Ovary (tissue), 9 donors: Measurements from ENCODE around the gene ADAMTS17. TPM values are rescaled to one million over a fixed set of nuclear protein-coding genes. Genes with fewer than 3 reads are reported as not detected.

Experiments
- DNase-seq, 5 donors: peaks; one replicate each; pipeline ENCODE4 v3.0.0-alpha.2; 2019 to 2020
- H3K27ac ChIP-seq, 2 donors: fragments of 200-600 bp; one replicate each; pipeline versions ENCODE4 v1.5.1 to v1.8.0; 2019 to 2022
- H3K27me3 ChIP-seq: fragments of 200-600 bp; one replicate; pipeline ENCODE4 v1.8.0; 2022
- H3K36me3 ChIP-seq: fragments of 200-600 bp; sonication (generic); one replicate; pipeline ENCODE4 v1.5.1; 2019
- H3K4me1 ChIP-seq: one replicate; pipeline ENCODE4 v1.8.1; 2013; ENCODE audit warnings: mild to moderate bottlenecking, moderate library complexity; ENCODE audit not compliant: insufficient read depth
- H3K4me3 ChIP-seq: fragments of 200-600 bp; sonication (generic); one replicate; pipeline ENCODE4 v1.5.1; 2017
- H3K9me3 ChIP-seq, 2 donors: fragments of 200-600 bp in 1 of 2; sonication (generic) in 1 of 2; one replicate each; pipeline versions ENCODE4 v1.5.1 to v1.8.1; 2013 to 2019; ENCODE audit warnings: mild to moderate bottlenecking in 1 of 2, moderate library complexity in 1 of 2
- CTCF ChIP-seq, 3 donors: fragments of 450-650 bp in 2 of 3; fragments of 200-600 bp in 1 of 3; IDR thresholded peaks; one replicate each; pipeline versions ENCODE4 v1.5.1 to v1.8.0; 2016 to 2022; ENCODE audit warnings: antibody characterized with exemption in 3 of 3, mild to moderate bottlenecking in 1 of 3
- EP300 ChIP-seq: sonication (generic); formaldehyde crosslinking; IDR thresholded peaks from one replicate; pipeline ENCODE4 v1.6.1; 2017; ENCODE audit warnings: antibody characterized with exemption
- POLR2A ChIP-seq: fragments of 450-650 bp; IDR thresholded peaks from one replicate; pipeline ENCODE4 v1.6.1; 2017; ENCODE audit warnings: antibody characterized with exemption, mild to moderate bottlenecking, moderate library complexity
- WGBS, 3 donors: extraction: QIAGEN DNeasy Blood & Tissue Kit in 1 of 3; methylation state at CpG; one replicate each; pipeline versions ENCODE4 v1.1.5 to v1.1.7; 2013 to 2017; 5-methylcytosine and 5-hydroxymethylcytosine counted together
- intact Hi-C, 4 donors: fragments of 100-400 bp; cut with DNase I; formaldehyde crosslinking; loops; one replicate each; pipeline versions ENCODE4 v1.11.0 to v1.15.1; 2022 to 2023
- polyA plus RNA-seq, 2 donors: library from polyadenylated mRNA; stranded (reverse); fragments of 200-250 nt in 1 of 2; fragments of 350-450 nt in 1 of 2; fragmentation: Illumina TruSeq in 1 of 2; extraction: RNeasy Lipid Tissue Mini Kit (QIAGEN cat#74804) in 1 of 2; gene quantifications; one replicate each; pipeline ENCODE4 v1.2.3, GENCODE V29; 2013 to 2014
- total RNA-seq, 7 donors: library from RNA; depleted of rRNA in 2 of 7; stranded (reverse); fragments of >200 nt in 2 of 7; fragmentation: NEBNext Ultra II Directional in 3 of 7; extraction: Animal tissue kit (Norgen Biotek cat#: 25700) in 3 of 7; gene quantifications; one replicate each; pipeline versions ENCODE4 v1.1.0 to v1.2.4, GENCODE V29; 2016 to 2023
- donor health status: DM: no; HTN: no; CAD: no; lungs with moderate emphysema.
- donor health status: DM: no; HTN: no; CAD: no.
- donor health status: Bipolar disorder and iron deficiency.
- donor health status: DM: yes; HTN: yes; CAD: no.
- donor health status: DM: no; HTN: no; CAD: no.
- donor health status: DM: yes; HTN: yes; CAD: no.

Gene ADAMTS17
- total and polyA plus RNA-seq, 9 donors = 1.3 to 11.3 (median 5.9) TPM

DNA sequence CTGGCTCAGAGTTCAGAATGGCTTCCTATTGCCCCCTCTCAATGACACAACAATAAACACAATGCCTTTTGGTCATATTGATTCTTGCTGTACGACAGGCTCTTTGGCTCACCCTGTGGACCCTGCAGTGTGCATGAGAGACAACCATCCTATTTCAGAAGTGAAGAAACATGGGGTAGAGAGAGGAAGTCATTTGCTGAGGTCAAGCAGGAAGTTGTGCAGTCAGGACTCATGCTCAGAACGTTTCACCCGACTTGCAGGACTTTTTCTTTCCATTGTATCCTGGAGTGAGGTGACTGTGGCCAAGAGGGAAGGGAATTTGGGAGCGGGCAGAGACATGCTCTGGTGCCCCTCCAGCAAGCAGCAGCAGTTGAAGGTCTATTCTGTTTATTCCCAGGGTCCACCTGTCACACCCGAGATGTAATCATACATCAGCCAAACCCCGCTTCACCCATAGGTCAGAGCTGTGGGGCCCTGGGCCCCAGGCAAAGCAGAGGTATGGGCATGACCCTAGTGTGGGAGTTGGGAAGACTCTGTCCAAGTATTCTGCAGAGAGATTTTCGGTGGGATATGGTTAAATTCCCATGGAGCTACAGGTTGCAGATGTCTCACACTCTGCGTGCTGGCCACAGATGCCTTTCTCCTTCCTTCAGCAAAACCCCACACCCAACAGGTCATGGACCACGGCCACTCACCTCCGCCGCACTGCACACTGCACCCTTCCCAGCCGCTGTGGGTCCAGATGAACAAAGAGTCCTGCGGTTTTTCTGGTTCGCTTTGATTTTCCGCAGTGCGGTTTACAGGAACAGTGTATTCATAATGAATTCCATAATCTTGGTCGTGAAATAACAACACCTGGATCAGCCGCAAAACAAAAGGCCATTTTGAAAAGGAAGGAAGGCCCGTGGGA, 290.6 kb downstream of the ADAMTS17 start:
- H3K27me3 ChIP-seq = no peaks in the 10 kb centered on the region
- TF ChIP-seq POLR2A (no peak), CTCF (IDR thresholded peaks at IDR 0.05) (no peak), EP300 (no peak)
- H3K4me1 ChIP-seq = no peaks in the 10 kb centered on the region
- H3K9me3 ChIP-seq = no peaks in the 10 kb centered on the region
- H3K27ac ChIP-seq = no peak overlapping the region
- no peak for DNase-seq
- intact Hi-C loops = no loop called here
- 88 to 92% (median 89%) methylated on average over 19 of the region's 19 CpGs for WGBS, 3 donors
- no peaks in the 10 kb centered on the region for H3K36me3 ChIP-seq
- no peak overlapping the region for H3K4me3 ChIP-seq

GRCh38 chr15:100049936-100050876, 291.6 kb downstream of the ADAMTS17 start:
- H3K27me3 ChIP-seq = no peaks in the 10 kb centered on the region
- no peak overlapping the region for H3K4me3 ChIP-seq
- DNase-seq = no peak
- intact Hi-C loops = no loop called here
- WGBS, 3 donors = 87 to 93% (median 90%) methylated on average over 10 of the region's 10 CpGs
- no peaks in the 10 kb centered on the region for H3K4me1 ChIP-seq
- TF ChIP-seq CTCF (IDR thresholded peaks at IDR 0.05) = no peak
- no peak for TF ChIP-seq POLR2A
- TF ChIP-seq EP300 = no peak
- no peaks in the 10 kb centered on the region for H3K36me3 ChIP-seq
- H3K27ac ChIP-seq = no peak overlapping the region
- no peaks in the 10 kb centered on the region for H3K9me3 ChIP-seq

DNA sequence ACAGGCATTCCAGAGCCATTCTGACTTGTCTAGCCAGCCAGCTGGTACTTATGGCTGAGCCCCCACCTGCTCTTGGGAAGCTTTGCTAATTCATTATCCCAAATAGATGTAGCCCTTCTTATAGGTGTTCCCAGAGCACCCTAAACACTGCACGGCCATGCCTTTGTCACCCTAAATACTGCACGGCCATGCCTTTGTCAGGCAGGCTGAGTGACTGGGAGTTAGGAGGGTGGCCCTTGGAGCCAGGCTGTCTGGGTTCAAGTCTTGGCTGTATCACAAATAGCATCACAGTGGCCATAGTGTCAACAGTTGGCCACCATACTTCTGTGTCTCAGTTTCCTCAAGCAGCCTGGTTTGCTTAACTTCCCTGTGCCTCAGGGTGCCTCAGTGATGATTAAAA, 292.3 kb downstream of the ADAMTS17 start:
- WGBS, 3 donors = 88 to 90% (median 88%) methylated on average over 2 of the region's 2 CpGs
- intact Hi-C loops = no loop called here

More for the DNA sequence above, 292.3 kb downstream of the ADAMTS17 start:
- Histone ChIP-seq H3K27ac (no peak overlapping the region), H3K27me3 (no peaks in the 10 kb centered on the region), H3K4me1 (no peaks in the 10 kb centered on the region), H3K4me3 (no peak overlapping the region), H3K9me3 (no peaks in the 10 kb centered on the region), H3K36me3 (no peaks in the 10 kb centered on the region)
- DNase-seq = no peak
- no peak for TF ChIP-seq POLR2A
- no peak for TF ChIP-seq EP300
- no peak for TF ChIP-seq CTCF (IDR thresholded peaks at IDR 0.05)
